Measurements from ENCODE around the gene GOLGA3.

DNA sequence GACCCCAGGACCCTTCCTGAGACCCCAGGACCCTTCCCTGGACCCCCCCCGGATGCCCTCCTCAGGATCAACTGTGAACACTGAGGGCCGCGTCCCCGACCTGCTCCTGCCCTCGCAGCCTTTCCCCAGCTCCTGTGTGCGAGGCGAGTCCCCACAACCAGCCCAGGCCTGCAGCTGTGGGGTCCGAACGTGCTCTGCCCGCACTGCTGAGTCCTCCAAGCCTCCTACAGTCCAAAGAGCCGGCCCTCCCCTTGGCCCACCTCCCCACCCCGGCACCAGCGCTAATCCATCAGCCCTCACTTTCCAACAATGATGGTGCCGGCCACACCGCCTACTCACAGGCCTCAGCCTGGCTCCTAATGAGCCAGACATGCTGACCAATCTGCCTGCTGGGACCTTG is 40.8 kb downstream of the GOLGA3 start:
- TF ChIP-seq, protein P1, sequence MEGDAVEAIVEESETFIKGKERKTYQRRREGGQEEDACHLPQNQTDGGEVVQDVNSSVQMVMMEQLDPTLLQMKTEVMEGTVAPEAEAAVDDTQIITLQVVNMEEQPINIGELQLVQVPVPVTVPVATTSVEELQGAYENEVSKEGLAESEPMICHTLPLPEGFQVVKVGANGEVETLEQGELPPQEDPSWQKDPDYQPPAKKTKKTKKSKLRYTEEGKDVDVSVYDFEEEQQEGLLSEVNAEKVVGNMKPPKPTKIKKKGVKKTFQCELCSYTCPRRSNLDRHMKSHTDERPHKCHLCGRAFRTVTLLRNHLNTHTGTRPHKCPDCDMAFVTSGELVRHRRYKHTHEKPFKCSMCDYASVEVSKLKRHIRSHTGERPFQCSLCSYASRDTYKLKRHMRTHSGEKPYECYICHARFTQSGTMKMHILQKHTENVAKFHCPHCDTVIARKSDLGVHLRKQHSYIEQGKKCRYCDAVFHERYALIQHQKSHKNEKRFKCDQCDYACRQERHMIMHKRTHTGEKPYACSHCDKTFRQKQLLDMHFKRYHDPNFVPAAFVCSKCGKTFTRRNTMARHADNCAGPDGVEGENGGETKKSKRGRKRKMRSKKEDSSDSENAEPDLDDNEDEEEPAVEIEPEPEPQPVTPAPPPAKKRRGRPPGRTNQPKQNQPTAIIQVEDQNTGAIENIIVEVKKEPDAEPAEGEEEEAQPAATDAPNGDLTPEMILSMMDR (optimal IDR thresholded peaks at IDR 0.05 in 1 of 3, IDR thresholded peaks at IDR 0.05 in 1 of 3, conservative IDR thresholded peaks at IDR 0.05 in 1 of 3; ENCODE audit: extremely low read depth in 1 of 3, insufficient read depth in 2 of 3, low read length in 3 of 3), result no peak
- TF ChIP-seq EZH2 (IDR thresholded peaks at IDR 0.05; ENCODE audit: low read length), result no peak

Data from keratinocyte (primary cell).